GM19463 (cell line): ENCODE measurements around the gene SHB.

Experiments
- ATAC-seq: cut with Tn5 transposase; IDR thresholded peaks from one replicate; pipeline ENCODE4 v1.9.1; 2021; ENCODE audit warnings: mild to moderate bottlenecking, moderate library complexity; ENCODE audit not compliant: unreplicated experiment

The SHB gene

GRCh38 chr9:38026021-38026809, 42.8 kb downstream of the SHB start:
- no peak for ATAC-seq

GRCh38 chr9:38025166-38025565, 43.9 kb downstream of the SHB start:
- no peak for ATAC-seq

GRCh38 chr9:38024036-38024681, 44.9 kb downstream of the SHB start:
- no peak for ATAC-seq

GRCh38 chr9:38023661-38024035, 45.4 kb downstream of the SHB start:
- no peak for ATAC-seq

GRCh38 chr9:38022995-38023394, 46.0 kb downstream of the SHB start:
- ATAC-seq: no peak

DNA sequence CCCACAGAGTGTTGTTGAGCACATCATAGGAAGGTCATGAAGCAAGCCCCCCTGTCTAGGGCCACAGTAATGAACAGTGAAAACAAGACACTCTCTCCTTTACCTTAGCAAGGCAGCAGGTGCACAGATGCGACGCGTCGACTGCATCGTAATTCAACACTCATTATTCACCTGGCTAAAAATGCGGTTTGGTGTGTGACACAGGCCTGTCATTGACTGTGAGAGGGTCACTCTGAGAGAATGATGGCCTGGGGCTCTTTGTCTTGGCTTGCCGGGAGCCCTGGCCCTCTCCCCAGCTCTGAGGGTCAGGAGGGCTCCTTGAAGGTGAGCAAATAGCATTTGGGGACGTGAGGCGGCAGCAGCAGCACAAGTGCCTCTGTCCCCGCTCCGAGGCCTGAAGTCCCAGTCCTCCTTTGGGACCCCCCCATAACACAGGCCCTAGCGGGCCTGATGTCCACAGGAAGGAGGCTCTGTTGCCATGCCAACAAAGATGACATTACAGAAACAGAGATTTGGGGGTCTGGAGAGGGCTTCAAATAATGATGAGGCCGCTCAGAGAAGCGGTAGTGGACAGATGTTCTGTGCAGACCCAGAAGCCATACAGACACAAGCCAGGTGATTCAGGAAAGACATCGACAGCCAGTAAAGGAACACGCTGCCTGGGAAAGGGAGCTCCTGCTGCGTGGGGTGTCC, 46.7 kb downstream of the SHB start:
- no peak for ATAC-seq

GRCh38 chr9:38020151-38021076, 48.6 kb downstream of the SHB start:
- ATAC-seq: no peak

- no peak for ATAC-seq
These were observed 49.3 kb downstream of the SHB start for GRCh38 chr9:38019731-38020130.

DNA sequence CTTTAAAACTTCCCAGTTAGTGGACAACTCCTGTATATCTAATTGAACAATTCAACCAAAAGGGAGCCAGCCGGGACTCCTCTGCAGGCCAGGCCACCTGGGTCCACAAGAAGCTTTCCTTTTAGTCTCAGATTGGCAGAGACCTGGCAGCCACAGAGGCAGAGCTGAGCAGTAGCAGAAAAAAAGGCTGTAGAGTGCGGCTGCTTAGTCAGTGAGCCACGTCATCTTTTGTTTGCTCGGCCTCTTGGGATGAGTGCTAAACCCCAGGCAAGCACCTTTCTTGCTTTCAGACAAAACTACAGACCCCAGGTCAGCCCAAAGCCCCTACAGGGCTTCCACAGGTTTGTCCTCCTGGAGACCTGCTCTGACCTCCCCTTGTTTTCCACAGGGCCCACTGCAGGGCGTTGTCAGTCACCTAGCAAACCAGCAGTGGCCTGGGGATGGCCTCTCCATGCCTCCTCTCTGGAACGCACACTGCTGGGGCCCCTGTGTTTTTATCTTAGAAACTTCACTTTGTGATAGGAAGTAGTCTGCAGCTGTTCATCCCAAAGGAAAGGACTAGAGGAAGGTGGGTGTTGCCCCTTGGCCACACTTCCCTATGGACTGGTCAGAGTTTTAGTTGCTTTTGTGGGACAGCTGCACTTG, 49.9 kb downstream of the SHB start:
- ATAC-seq: no peak

DNA sequence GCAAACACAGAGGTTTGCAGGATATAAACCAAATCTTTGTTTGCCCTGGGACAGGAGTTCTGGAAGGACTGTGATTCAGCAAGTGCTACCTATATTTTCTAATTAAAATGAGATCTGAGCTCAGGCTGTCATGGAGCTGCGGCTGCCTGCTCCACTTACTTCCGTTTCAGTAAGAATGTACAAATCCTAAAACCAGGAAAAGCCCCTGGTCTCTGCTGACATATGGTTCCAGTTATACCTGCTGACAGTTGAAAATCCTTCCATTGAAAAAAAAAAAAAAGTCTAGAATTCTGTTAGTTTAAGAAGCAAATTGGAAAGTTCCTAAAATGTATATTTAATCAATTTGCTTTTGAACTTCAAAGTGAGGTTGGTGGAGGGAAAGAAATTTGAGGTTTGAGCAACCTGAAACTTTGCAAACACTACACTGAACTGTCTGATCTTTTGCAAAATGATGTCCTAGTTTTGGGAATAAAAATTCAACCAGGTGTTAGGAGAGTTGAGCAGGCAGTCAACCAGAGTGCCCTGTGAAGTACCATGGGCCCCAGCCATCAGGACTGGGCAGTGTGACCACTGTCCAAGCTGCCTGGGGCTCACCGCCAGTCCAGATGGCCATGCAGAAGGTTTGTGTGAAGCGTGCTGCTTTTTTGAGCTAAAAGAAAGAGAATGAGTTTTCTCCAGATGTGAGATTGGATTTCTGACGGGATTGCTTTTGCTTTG, 50.6 kb downstream of the SHB start:
- no peak for ATAC-seq

DNA sequence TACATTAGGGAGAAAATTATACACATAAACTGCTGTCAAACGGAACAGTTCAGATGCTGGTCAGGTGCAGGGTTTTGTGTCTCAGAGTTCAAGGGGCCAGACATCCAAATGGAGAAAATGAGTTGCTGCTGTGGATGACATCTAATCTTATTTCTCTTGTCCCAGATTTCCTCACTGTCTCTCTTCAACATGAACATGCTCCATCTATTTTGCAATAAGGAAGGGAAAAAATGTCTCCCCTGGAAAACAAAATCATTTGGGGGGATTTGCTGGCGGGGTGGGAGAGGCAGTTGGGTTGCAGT, 51.2 kb downstream of the SHB start:
- ATAC-seq: no peak

DNA sequence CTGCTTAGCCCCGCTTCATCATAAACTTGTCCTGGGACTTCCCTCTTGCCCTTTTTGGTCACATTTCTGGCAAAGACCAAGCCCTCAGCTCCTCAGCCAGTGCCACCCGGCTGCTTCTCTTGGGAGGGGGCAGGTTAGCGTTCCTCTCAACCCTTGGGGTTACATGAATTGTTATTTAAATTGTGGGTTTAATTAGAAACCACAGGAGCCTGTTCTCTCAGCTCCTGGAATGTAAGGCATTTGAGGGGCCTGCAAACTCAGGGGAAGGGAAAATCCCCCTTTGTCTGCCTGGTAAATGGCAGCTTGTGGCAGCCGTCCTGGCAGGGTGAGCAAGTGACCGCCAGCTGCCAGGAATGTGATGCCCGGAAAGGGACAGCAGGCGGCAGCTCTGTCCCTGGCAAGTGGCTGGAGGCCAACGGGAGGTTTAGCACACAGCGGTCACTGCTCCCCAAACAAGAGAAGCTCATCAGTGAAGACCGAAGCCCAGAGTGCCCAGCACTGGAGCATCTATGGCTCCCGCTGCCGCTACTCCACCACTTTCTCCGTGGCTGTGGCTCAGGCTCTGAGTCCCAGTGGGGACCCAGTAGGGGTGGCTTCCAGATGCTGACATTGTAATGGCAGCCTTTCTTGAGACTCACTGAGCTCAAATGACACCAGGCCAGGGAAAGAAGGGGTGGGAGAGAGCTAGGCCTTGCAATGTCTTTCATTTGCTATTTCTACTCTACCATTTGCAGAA, 51.7 kb downstream of the SHB start:
- ATAC-seq: no peak

GRCh38 chr9:38016375-38017135, 52.5 kb downstream of the SHB start:
- ATAC-seq: no peak

GRCh38 chr9:38015906-38016305, 53.1 kb downstream of the SHB start:
- ATAC-seq: no peak

DNA sequence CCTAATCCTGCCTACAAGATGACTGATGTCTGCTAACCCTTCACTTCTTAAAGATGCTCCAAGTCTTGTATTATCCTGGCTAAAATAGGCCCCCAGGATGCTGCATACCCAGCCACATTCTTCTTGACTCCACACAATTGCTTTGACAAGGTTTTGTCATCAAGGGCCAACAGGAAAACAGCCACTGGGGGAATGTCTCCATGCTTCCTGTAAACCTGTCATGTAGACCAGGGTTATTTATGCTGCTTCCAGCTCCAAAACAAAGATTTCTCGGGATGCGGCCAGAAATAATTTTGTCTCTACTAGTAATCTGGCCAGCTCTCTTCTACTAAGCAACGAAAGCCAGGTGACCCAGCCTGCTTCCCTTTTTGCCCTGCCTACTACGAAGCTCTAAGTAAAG, 53.8 kb downstream of the SHB start:
- no peak for ATAC-seq

DNA sequence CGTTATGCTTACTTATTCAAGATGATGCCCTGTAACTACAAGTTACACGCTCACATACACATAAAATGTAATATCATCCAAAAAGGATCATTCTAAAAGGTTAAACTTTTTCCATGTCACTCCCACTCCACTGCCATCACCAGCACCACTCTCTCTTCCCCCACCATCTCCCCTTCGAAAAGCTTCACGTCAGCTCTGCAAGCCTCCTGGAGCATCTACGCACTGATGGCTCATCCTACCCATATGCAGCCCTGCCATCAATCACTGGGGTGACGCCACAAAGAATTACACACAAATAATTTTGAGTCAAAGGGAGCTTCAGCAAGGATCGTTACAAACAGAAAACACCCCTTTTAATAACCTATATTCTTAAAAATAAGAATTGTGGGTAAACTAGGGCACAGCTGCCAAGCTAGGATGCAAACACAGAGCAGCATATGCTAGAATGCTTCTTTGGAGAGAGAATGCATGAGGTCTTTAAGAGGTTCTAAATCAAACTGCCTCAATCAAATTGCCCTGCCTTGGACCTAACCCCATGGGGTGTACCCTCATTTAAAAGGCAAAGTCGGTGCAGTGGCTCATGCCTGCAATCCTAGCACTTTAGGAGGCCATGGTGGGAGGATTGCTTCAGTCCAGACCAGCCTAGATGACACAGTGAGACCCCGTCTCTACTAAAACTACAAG, 56.1 kb downstream of the SHB start:
- ATAC-seq: no peak

GRCh38 chr9:38011991-38012390, 57.0 kb downstream of the SHB start:
- no peak for ATAC-seq
